ENCODE measurements around the gene RNU1-2.
"Not testable (repeated sequence)": the region's sequence is repeated elsewhere in the genome, so short reads cannot be mapped to it uniquely, and the experiment has no call there.

Gene RNU1-2

GRCh38 chr1:16895598-16896315, at the start of gene RNU1-2:
TSS of gene RNU1-2 (plus strand) at chr1:16895980.
- peak; percentile 91 to 99 (median 97) for DNase-seq

GRCh38 chr1:16856201-16856600, 39.6 kb upstream of the RNU1-2 start:
- DNase-seq = not testable (repeated sequence)

- DNase-seq = not testable (repeated sequence)
Observed at GRCh38 chr1:16859167-16860041, 36.4 kb upstream of the RNU1-2 start.

GRCh38 chr1:16860048-16860447, 35.7 kb upstream of the RNU1-2 start:
- DNase-seq = not testable (repeated sequence)

- DNase-seq = not testable (repeated sequence)
Observed at GRCh38 chr1:16861832-16862245, 33.9 kb upstream of the RNU1-2 start.

- DNase-seq = not testable (repeated sequence)
Observed at GRCh38 chr1:16862415-16862814, 33.4 kb upstream of the RNU1-2 start.

GRCh38 chr1:16863024-16863423, 32.8 kb upstream of the RNU1-2 start:
- not testable (repeated sequence) for DNase-seq

GRCh38 chr1:16866926-16867707, 28.7 kb upstream of the RNU1-2 start:
- DNase-seq = not testable (repeated sequence)

GRCh38 chr1:16868787-16869186, 27.0 kb upstream of the RNU1-2 start:
- DNase-seq = not testable (repeated sequence)

- not testable (repeated sequence) for DNase-seq
Observed at GRCh38 chr1:16869996-16870395, 25.8 kb upstream of the RNU1-2 start.

GRCh38 chr1:16871171-16871570, 24.6 kb upstream of the RNU1-2 start:
- not testable (repeated sequence) for DNase-seq

- peak in 1 of 3 donors; percentile 13 for DNase-seq
Observed at GRCh38 chr1:16872152-16873075, 23.4 kb upstream of the RNU1-2 start.

GRCh38 chr1:16873076-16873879, 22.5 kb upstream of the RNU1-2 start:
- DNase-seq = peak in 1 of 3 donors; percentile 12

GRCh38 chr1:16874968-16875765, 20.6 kb upstream of the RNU1-2 start:
- DNase-seq = not testable (repeated sequence)

GRCh38 chr1:16881742-16882141, 14.0 kb upstream of the RNU1-2 start:
- DNase-seq = not testable (repeated sequence)

- DNase-seq = no peak
Observed at GRCh38 chr1:16882986-16883385, 12.8 kb upstream of the RNU1-2 start.

- not testable (repeated sequence) for DNase-seq
Observed at GRCh38 chr1:16884487-16884886, 11.3 kb upstream of the RNU1-2 start.

- no peak for DNase-seq
Observed at GRCh38 chr1:16886860-16887605, 8.7 kb upstream of the RNU1-2 start.
